DMS53 treated with DMSO at 0.1 percent for 48 hours (cell line): ENCODE measurements around the gene ABHD16A.
A peak's percentile ranks its signal among the peaks of the same experiment; 100 is the strongest.

Source experiments
- DNase-seq: peaks from one replicate; lab custom pipeline; 2025; ENCODE audit not compliant: unreplicated experiment; lab: John Stamatoyannopoulos, UW

The ABHD16A gene

GRCh38 chr6:31663126-31663960 is 39.8 kb downstream of the ABHD16A start:
- DNase-seq: no peak

- no peak for DNase-seq
Observed at GRCh38 chr6:31662124-31662723, 40.9 kb downstream of the ABHD16A start.

DNA sequence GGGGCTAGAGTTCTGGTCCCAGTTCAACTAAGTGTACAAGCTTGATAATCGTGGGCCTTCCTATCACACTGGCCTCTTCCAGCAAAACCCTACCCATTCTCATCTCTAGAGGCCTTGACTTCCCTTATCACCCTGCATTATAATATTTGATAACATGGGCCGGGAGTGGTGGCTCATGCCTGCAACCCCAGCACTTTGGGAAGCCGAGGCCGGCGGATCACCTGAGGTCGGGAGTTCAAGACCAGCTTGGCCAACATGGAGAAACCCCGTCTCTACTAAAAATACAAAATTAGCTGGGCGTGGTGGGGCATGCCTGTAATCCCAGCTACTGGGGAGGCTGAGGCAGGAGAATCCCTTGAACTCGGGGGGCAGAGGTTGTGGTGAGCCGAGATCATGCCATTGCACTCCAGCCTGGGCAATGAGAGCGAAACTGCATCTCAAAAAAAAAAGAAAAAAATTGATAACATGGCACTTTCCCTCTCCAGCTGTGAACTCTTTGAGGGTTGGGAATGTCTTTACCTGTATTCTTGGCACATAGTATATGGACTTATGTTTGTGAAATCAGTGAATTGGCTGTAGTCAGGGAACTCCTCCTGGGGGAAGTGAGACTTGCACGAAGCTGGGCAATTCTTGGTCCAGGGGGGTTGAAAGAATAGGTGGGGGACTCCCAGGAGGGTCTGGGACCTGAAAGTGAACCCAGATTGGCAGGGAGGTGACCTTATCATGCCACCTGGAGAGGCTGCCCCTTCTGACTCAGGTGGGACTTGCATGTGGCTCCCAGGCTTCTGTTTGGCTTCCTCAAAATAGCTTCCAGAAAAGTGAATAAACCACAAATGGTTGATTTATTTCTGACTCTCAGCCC is 41.6 kb downstream of the ABHD16A start:
- DNase-seq: no peak

DNA sequence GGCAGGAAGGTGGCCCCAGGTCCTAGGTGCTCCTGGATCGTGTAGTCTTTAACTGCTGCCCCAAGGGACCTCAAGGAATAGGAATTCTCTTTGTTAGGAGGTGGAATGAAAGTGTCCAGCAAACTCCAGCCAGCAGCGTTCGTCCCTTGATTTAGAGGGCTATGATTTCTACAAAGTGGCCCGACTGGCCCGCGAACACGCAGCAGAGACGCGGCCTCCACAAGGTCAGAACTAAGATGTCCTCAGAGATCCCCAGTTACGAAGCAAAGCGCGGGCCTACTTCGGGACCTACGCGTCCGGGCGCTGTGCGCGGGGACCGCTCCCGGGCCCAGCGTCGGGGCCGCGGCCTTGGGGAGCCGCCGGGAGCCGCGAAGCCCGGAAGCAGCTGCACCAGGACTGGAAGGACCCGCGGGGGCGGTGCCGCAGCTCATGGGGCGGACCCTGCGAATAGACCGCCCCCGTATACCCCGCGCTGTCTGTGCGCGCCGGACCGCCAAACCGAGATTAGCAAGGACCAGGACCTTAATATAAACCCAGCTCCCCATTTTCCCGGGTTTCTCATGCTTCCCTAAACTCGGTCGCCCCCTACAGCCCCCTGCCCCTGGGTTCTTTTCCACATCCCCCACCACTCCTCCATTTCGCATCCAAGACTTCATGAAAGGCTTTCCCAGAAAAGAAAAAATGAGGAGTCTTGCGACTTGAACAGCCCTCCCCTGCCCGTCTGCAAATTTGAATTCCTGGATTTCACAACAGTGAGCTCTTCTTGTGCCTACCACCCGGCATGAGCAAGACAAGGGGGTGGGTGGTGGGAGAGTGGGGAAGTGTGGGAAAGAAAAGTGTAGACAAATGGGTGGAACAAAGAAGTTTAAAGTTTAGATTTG is 42.5 kb downstream of the ABHD16A start, which contains the start of gene C6orf47:
Gene C6orf47 (minus strand): TSS at position 398 of the 881 bp plus-strand sequence. CDS start 831 bp downstream, outside the sequence.
- peak; percentile 73 for DNase-seq

DNA sequence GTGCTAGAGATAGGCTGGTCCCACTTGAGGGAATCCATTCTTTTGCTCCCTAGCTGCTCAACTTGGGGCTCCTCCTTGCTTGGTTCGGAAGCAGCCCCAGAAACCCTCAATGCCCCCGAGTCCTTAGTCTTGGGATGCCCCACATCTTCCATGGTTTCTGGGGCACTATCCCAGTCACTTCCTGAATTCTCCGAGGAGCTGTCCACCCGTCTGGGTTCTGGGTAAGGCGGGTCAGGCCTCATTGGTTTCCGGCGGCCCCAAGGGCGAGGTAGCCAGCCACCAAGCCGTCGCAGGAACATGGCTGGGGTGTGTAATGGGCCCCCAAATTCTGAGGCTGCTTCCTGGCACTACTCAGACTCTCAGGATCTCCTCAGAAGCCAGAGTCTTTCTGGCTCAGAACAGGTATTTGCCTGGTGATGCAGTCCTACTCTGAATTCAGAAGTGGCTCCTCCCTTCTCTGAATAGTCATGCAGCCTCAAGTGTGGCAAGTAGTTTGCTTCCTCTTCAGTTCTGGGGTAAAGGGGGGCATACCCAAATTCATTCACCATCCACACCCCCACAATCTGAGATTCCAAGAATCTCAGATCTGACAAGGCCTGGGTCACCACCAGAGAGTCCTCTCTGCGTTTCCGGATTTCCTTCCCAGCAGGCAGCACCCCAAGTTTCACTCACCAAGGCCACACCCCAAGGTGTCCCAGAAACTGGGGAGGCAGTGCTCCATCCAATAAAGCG is 43.3 kb downstream of the ABHD16A start:
- no peak for DNase-seq

DNA sequence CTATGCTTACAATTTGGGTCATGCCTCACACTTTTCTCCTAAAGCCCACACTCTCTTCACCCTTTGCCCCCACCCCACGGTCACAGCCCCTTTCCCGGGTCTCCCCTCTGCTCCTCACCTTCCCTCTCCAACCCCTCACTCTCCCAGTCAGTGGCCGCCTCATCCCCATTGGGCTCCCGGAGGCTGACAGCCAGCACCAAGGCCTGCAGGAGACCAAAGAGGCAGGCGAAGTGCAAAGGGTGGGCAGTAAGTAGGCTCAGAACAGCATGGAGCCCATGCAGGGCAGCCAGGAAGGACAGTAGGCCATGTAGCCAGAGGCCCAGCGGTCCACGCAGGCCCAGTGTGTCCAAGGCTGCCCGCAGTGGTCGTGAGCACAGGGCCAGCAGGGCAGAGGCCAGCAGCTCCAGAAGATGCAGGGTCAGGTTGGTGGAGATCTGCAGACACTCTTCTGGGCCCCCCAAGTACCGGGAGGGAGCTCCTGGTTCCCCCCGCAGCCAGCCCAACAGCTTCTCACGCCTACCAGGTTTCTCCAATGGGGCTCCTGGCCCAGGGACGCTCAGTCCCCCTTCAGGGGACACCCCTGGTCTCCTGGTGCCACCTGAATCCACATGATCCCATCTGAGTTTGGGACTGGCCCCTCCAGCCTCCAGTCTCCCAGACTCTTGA is 44.0 kb downstream of the ABHD16A start:
- DNase-seq: no peak

DNA sequence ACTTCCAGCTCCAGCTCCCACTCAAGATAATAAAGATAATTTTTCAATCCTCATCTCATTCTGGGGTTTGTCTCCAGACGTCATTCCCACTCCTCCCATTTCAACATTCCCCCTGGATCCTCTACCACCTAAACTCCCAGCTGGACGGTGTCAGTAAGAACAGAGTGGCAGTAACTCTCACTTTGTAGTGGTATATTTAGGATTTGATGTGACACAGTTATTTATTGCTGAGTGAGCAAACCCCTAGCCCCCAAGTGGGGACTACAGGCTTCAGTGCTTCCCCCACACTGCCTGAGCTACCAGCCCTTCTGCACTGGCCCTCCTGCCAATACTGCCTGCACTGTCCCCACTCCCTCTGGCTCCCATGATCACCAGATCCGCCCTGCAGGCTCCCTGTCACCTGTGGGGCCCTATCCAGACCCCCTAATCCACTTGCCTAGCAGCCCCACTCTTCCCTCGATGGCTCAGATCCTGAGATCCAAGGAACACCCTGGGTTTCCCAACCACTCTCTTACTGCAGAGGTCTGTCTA is 44.9 kb downstream of the ABHD16A start:
- DNase-seq: no peak

- no peak for DNase-seq
Observed at GRCh38 chr6:31657406-31658157, 45.5 kb downstream of the ABHD16A start.

DNA sequence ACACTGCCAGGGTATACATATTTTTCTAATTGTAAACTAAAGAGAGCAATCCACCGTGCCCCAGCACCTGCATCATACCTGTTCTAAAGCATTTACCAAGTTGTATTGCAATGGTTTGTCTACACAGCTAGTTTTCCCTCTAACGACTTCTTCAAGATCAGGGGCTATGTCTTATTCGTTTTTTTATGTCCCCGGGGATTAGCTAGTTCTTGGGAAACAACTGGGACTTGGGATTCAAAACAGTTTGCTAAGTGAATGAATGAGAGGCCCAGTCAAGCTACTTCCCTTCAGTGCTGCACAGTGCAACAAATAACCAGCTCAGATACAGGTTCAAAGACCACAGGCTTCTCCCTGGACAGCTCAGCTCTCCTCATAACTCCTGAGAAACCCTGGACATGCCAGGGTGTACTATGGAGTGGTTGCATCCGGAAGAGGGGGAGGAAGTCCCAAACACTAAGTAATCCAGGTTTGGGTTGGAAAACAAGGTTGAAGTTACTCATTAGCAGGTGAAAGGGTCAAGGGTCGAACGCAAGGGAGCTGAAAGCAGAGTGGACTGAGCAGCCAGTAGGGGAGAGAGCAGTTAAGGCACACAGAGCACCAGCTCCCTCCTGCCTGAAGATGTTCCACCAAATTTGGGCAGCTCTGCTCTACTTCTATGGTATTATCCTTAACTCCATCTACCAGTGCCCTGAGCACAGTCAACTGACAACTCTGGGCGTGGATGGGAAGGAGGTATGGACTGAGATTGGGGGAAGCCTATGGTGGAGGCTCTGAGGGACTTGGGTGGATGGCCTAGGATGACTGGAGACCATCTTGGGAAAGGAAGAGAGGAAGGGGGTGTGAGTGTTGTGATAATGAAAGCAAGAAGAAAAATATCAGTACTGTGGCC is 47.5 kb downstream of the ABHD16A start, which contains the start of gene APOM:
Gene APOM (plus strand): TSS at position 546 of the 889 bp plus-strand sequence. CDS start 73 bp downstream, at position 619.
- DNase-seq: no peak

DNA sequence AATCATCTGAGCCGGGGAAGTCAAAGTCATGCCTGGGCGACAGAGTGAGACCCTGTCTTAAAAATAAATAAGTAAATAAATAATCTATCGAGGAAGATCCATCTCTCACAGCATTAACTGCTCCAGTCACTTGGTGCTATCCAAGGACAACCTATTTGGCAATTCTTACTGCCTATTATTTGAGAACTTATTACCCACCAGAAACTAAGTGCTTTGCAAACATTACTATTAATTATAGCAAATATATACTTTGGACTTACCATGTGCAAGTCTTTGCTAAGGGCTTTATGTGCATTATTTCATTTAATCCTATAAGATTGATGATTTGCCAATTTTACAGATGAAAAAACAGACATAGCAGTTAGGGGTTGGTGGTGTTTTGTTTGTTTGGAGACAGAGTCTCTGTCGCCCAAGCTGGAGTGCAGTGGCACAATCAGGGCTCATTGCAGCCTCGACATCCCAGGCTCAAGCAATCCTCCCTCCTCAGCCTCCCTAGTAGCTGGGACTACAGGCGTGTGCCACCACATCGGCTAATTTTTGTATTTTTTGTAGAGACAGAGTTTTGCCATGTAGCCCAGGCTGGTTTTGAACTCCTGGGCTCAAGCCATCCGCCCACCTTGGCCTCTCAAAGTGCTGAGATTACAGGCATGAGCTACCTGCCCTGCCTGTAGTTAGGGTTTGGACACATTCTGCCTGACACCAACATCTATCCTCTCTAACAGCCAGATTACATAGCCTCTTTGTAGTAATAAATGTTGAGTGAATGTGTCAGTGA is 48.4 kb downstream of the ABHD16A start:
- no peak for DNase-seq

GRCh38 chr6:31652925-31653724 is 50.0 kb downstream of the ABHD16A start:
- DNase-seq: no peak

DNA sequence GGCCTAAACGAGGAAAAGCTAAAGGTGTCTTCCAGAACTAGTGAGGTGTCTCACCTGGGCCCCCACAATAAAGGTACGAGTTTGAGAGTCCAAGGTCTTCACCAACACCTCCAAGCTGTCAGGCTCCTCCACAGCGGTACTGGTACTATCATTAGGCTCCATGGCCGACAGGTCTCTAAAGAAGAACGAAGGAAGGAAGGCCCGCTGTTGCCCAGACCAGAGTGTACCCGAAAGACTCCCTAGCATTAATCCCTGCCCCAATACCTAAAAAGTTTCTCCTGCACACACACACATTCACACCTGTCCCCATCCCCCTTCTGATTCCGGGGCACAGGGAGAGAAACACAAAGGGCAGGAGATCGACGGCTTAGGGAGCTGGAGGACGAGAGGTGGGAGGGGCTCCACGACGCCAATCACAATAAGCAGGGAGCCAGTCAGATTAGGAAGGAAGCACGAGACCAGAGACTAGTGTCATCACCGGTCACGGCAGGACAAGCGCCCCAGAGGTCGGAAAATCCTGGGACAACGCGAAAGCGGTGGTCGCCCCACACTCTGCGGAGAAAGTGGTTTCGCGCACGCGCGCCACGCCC is 51.4 kb downstream of the ABHD16A start:
- DNase-seq: peak; percentile 79

- no peak for DNase-seq
Observed at GRCh38 chr6:31645325-31645724, 57.8 kb downstream of the ABHD16A start.

GRCh38 chr6:31643818-31644454 is 59.2 kb downstream of the ABHD16A start:
- DNase-seq: no peak
